ENCODE data around the gene TUBA1B. TPM values are rescaled to one million over a fixed set of nuclear protein-coding genes. Genes with fewer than 3 reads are reported as not detected.
A peak's percentile ranks its signal among the peaks of the same experiment; 100 is the strongest.
"Not testable (repeated sequence)": the region's sequence is repeated elsewhere in the genome, so short reads cannot be mapped to it uniquely, and the experiment has no call there.

Gene TUBA1B
- total RNA-seq, 3 donors from 2014 or later: 329 to 646 (median 567) TPM

- no peak for DNase-seq (ENCODE audit: low spot score in 2 of 2)
- Histone ChIP-seq H3K27me3 (no peaks in the 10 kb centered on the region), H3K4me3 (no peak overlapping the region), H3K9me3 (no peaks in the 10 kb centered on the region), H3K36me3 (no peaks in the 10 kb centered on the region), H3K27ac (no peak overlapping the region), H3K4me1 (no peaks in the 10 kb centered on the region)
- intact Hi-C loops (cut with DNase I; ENCODE audit: low total_unique reads): no loop called here
- TF ChIP-seq CTCF (IDR thresholded peaks at IDR 0.05): no peak
- no peak for TF ChIP-seq POLR2AphosphoS5 (IDR thresholded peaks at IDR 0.05)
- no peak for TF ChIP-seq POLR2A (IDR thresholded peaks at IDR 0.05)
Observed at GRCh38 chr12:49144384-49144783, 13.2 kb upstream of the TUBA1B start.

GRCh38 chr12:49138999-49139398 lies 7.8 kb upstream of the TUBA1B start:
- Histone ChIP-seq H3K4me3 (no peak overlapping the region), H3K9me3 (no peaks in the 10 kb centered on the region), H3K36me3 (no peaks in the 10 kb centered on the region), H3K27me3 (no peaks in the 10 kb centered on the region), H3K4me1 (no peaks in the 10 kb centered on the region), H3K27ac (no peak overlapping the region)
- intact Hi-C loops (cut with DNase I; ENCODE audit: low total_unique reads): no loop called here
- no peak for TF ChIP-seq POLR2AphosphoS5 (IDR thresholded peaks at IDR 0.05)
- no peak for TF ChIP-seq POLR2A (IDR thresholded peaks at IDR 0.05)
- no peak for TF ChIP-seq CTCF (IDR thresholded peaks at IDR 0.05)
- no peak for DNase-seq (ENCODE audit: low spot score in 2 of 2)

- TF ChIP-seq POLR2A (IDR thresholded peaks at IDR 0.05): no peak
- no peaks in the 10 kb centered on the region for H3K27me3 ChIP-seq
- intact Hi-C loops (cut with DNase I; ENCODE audit: low total_unique reads): no loop called here
- H3K4me3 ChIP-seq: no peak overlapping the region
- no peaks in the 10 kb centered on the region for H3K4me1 ChIP-seq
- no peak for DNase-seq (ENCODE audit: low spot score in 2 of 2)
- H3K36me3 ChIP-seq: no peaks in the 10 kb centered on the region
- no peaks in the 10 kb centered on the region for H3K9me3 ChIP-seq
- no peak overlapping the region for H3K27ac ChIP-seq
Observed at GRCh38 chr12:49138587-49138986, 7.4 kb upstream of the TUBA1B start.

GRCh38 chr12:49137476-49137875 lies 6.3 kb upstream of the TUBA1B start:
- no peaks in the 10 kb centered on the region for H3K36me3 ChIP-seq
- H3K9me3 ChIP-seq: no peaks in the 10 kb centered on the region
- intact Hi-C loops (cut with DNase I; ENCODE audit: low total_unique reads): no loop called here
- peaks cover 3 to 5% of the 10 kb centered on the region in 2 donors for H3K4me1 ChIP-seq
- H3K4me3 ChIP-seq: no peak overlapping the region
- no peaks in the 10 kb centered on the region for H3K27me3 ChIP-seq
- H3K27ac ChIP-seq: no peak overlapping the region
- no peak for DNase-seq (ENCODE audit: low spot score in 2 of 2)
- TF ChIP-seq POLR2A (IDR thresholded peaks at IDR 0.05) (no peak), POLR2AphosphoS5 (IDR thresholded peaks at IDR 0.05) (no peak), CTCF (IDR thresholded peaks at IDR 0.05) (no peak)

- H3K27ac ChIP-seq; DNase-seq (ENCODE audit: low spot score in 2 of 2); H3K4me1 ChIP-seq; H3K9me3 ChIP-seq; intact Hi-C loops (cut with DNase I; ENCODE audit: low total_unique reads); H3K4me3 ChIP-seq; H3K36me3 ChIP-seq; H3K27me3 ChIP-seq: not testable (repeated sequence)
Observed at GRCh38 chr12:49136997-49137396, 5.8 kb upstream of the TUBA1B start.

- Histone ChIP-seq H3K27me3 (no peaks in the 10 kb centered on the region), H3K27ac (peak overlapping the region; percentile 59 to 98), H3K4me1 (peaks cover 5 to 9% of the 10 kb centered on the region in 2 donors), H3K9me3 (no peaks in the 10 kb centered on the region), H3K36me3 (no peaks in the 10 kb centered on the region), H3K4me3 (no peak overlapping the region)
- no peak for TF ChIP-seq POLR2A (IDR thresholded peaks at IDR 0.05)
- TF ChIP-seq CTCF (IDR thresholded peaks at IDR 0.05): no peak
- no peak for TF ChIP-seq POLR2AphosphoS5 (IDR thresholded peaks at IDR 0.05)
- intact Hi-C loops (cut with DNase I; ENCODE audit: low total_unique reads): no loop called here
- DNase-seq (ENCODE audit: low spot score in 2 of 2): no peak
Observed at GRCh38 chr12:49133590-49133989, 2.4 kb upstream of the TUBA1B start.

All from breast epithelium (tissue), 4 donors.